RWPE2 (cell line): Measurements from ENCODE around the gene SLC5A11.

ENCODE experiments used
- ATAC-seq: fragments of 200-7000 bp; cut with Tn5 transposase; 3 replicates; pipeline ENCODE4 v1.9.1; 2021; ENCODE audit warnings: low read depth
- DNase-seq: peaks from one replicate; pipeline ENCODE4 v3.0.0-alpha.2; 2020; ENCODE audit warnings: low spot score
- H3K27ac ChIP-seq: fragments of 450-650 bp; 2 replicates; pipeline ENCODE4 v1.5.1; 2017; ENCODE audit warnings: mild to moderate bottlenecking; ENCODE audit not compliant: poor library complexity, severe bottlenecking
- H3K27me3 ChIP-seq: fragments of 250-450 bp; sonication (Bioruptor Pico); 2 replicates; pipeline ENCODE4 v1.5.1; 2021; ENCODE audit warnings: mild to moderate bottlenecking, moderate library complexity; ENCODE audit not compliant: insufficient read depth, poor library complexity, severe bottlenecking
- H3K36me3 ChIP-seq: fragments of 250-450 bp; sonication (Bioruptor Pico); 2 replicates; pipeline ENCODE4 v1.5.1; 2020; ENCODE audit warnings: low read depth, mild to moderate bottlenecking, moderate library complexity
- H3K4me1 ChIP-seq: fragments of 250-450 bp; sonication (Bioruptor Pico); 2 replicates; pipeline ENCODE4 v1.5.1; 2021; ENCODE audit warnings: mild to moderate bottlenecking, moderate library complexity; ENCODE audit not compliant: insufficient read depth, poor library complexity, severe bottlenecking
- H3K4me3 ChIP-seq: fragments of 250-450 bp; sonication (Bioruptor Pico); 2 replicates; pipeline ENCODE4 v1.5.1; 2021; ENCODE audit warnings: mild to moderate bottlenecking, moderate library complexity; ENCODE audit not compliant: severe bottlenecking
- H3K9me3 ChIP-seq: fragments of 250-450 bp; sonication (Bioruptor Pico); 2 replicates; pipeline ENCODE4 v1.5.1; 2021; ENCODE audit warnings: mild to moderate bottlenecking, moderate library complexity; ENCODE audit not compliant: severe bottlenecking
- CTCF ChIP-seq: fragments of 450-650 bp; IDR thresholded peaks from one replicate; pipeline ENCODE4 v1.5.1; 2017; ENCODE audit warnings: mild to moderate bottlenecking, moderate library complexity; ENCODE audit not compliant: poor library complexity, severe bottlenecking

Gene SLC5A11

DNA sequence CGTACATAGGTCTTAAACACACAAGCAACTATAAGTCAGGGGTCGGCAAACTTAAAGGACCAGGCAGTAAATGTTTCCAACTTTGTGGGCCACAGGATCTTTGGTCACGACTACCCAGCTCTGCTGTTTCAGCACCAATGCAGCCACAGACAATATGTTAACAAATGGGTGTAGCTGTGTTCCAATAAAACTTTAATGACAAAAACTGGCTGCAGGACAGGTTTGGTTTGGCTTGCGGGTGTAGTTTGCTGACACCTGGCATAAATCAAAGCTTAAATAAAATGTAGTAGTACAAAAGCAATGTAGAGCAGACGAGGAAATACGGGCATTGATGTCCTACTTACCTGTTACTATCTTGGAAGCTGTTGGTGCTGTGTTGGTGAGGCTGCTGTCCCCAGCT, 84.7 kb downstream of the SLC5A11 start:
- no peak for TF ChIP-seq CTCF
- H3K27ac ChIP-seq: no peak overlapping the region
- no peak for DNase-seq
- H3K4me3 ChIP-seq: no peak overlapping the region
- no peaks in the 10 kb centered on the region for H3K4me1 ChIP-seq
- ATAC-seq: no peak
- no peaks in the 10 kb centered on the region for H3K27me3 ChIP-seq
- H3K36me3 ChIP-seq: peaks cover 38% of the 10 kb centered on the region
- H3K9me3 ChIP-seq: no peaks in the 10 kb centered on the region

- Histone ChIP-seq H3K27me3 (no peaks in the 10 kb centered on the region), H3K36me3 (peaks cover 38% of the 10 kb centered on the region), H3K27ac (no peak overlapping the region), H3K9me3 (no peaks in the 10 kb centered on the region), H3K4me3 (no peak overlapping the region), H3K4me1 (no peaks in the 10 kb centered on the region)
- no peak for DNase-seq
- TF ChIP-seq CTCF: no peak
- no peak for ATAC-seq
Measured at GRCh38 chr16:24931091-24931490, 85.3 kb downstream of the SLC5A11 start.

- Histone ChIP-seq H3K27me3 (no peaks in the 10 kb centered on the region), H3K4me1 (no peaks in the 10 kb centered on the region), H3K9me3 (no peaks in the 10 kb centered on the region), H3K27ac (no peak overlapping the region), H3K36me3 (peaks cover 32% of the 10 kb centered on the region), H3K4me3 (no peak overlapping the region)
- DNase-seq: no peak
- no peak for ATAC-seq
- no peak for TF ChIP-seq CTCF
Measured at GRCh38 chr16:24935336-24935735, 89.6 kb downstream of the SLC5A11 start.

DNA sequence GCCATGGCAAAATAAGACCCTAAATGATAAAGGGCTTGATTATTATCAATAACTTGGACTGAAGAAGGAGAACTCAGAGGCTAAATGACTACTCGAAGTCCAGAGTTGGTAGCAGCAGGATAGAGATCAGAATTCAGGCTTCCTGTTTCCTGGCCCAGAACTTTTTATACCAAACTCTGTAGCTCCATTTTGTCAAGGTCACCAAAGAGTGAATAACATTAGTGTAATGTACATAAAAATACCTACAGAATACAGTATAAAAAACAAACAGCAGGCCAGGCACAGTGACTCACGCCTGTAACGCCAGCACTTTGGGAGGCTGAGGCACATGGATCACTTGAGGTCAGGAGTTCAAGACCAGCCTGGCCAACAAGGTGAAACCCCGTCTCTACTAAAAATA, 90.4 kb downstream of the SLC5A11 start:
- no peaks in the 10 kb centered on the region for H3K27me3 ChIP-seq
- no peak for TF ChIP-seq CTCF
- H3K4me3 ChIP-seq: no peak overlapping the region
- no peaks in the 10 kb centered on the region for H3K4me1 ChIP-seq
- no peak for ATAC-seq
- peaks cover 34% of the 10 kb centered on the region for H3K36me3 ChIP-seq
- H3K27ac ChIP-seq: no peak overlapping the region
- no peaks in the 10 kb centered on the region for H3K9me3 ChIP-seq
- no peak for DNase-seq

DNA sequence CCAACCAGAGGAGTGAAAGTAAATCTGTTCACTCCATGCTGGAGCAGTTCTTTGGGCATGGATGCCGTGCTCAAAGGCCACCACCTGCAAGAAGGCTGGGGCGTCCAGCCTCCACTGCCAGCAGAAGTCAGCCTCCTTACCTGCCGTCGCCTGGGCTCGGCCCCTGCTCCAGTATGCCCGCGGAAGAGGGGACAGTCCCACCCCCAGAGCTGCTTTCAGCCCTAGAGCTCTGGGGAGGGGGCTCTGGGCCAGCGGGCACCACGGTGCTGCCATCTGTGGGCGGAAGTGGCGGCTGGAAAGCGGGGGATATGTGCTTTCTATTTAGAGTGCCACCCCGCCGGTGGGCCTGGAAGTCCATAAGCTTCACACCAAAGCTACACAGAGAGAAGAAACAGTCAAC, 93.5 kb downstream of the SLC5A11 start:
- Histone ChIP-seq H3K4me1 (no peaks in the 10 kb centered on the region), H3K9me3 (no peaks in the 10 kb centered on the region), H3K4me3 (no peak overlapping the region), H3K27ac (no peak overlapping the region), H3K27me3 (no peaks in the 10 kb centered on the region), H3K36me3 (peaks cover 55% of the 10 kb centered on the region)
- ATAC-seq (no peak), DNase-seq (no peak)
- no peak for TF ChIP-seq CTCF
